Neural crest cell (in vitro differentiated cells): Measurements from ENCODE around the gene SNAP47. TPM values are rescaled to one million over a fixed set of nuclear protein-coding genes. Genes with fewer than 3 reads are reported as not detected.

Experiments used
- DNase-seq: peaks from one replicate; pipeline ENCODE4 v3.0.0; 2021; ENCODE audit warnings: low read depth, mixed read lengths, low spot score
- H3K27ac Mint-ChIP-seq: one replicate; pipeline ENCODE4 v1.8.0; 2021; ENCODE audit warnings: mild to moderate bottlenecking, mixed read lengths; ENCODE audit not compliant: unreplicated experiment
- H3K27me3 Mint-ChIP-seq: 2 replicates; pipeline ENCODE4 v1.8.0; 2021; ENCODE audit warnings: low read depth, mild to moderate bottlenecking, mixed read lengths
- H3K36me3 Mint-ChIP-seq: 2 replicates; pipeline ENCODE4 v1.8.0; 2021; ENCODE audit warnings: low read depth, mild to moderate bottlenecking, mixed read lengths
- H3K4me1 Mint-ChIP-seq: 2 replicates; pipeline ENCODE4 v1.8.0; 2021; ENCODE audit warnings: mixed read lengths
- H3K4me3 Mint-ChIP-seq: one replicate; pipeline ENCODE4 v1.8.0; 2021; ENCODE audit warnings: mild to moderate bottlenecking, mixed read lengths
- H3K9me3 Mint-ChIP-seq: 2 replicates; pipeline ENCODE4 v1.8.0; 2021; ENCODE audit warnings: mixed read lengths
- total RNA-seq: library from RNA; stranded (reverse); gene quantifications from 2 replicates; pipeline ENCODE4 v1.2.1, GENCODE V29; 2021
- TF ChIP-seq, protein P1 (sequence below): fragments of 200-600 bp; sonication (generic); conservative IDR thresholded peaks from 2 replicates; pipeline ENCODE4 v1.5.0; 2021; ENCODE audit warnings: antibody characterized with exemption, mild to moderate bottlenecking

SNAP47 gene
- total RNA-seq, 1 donor from 2014 or later = 45.3 TPM

DNA sequence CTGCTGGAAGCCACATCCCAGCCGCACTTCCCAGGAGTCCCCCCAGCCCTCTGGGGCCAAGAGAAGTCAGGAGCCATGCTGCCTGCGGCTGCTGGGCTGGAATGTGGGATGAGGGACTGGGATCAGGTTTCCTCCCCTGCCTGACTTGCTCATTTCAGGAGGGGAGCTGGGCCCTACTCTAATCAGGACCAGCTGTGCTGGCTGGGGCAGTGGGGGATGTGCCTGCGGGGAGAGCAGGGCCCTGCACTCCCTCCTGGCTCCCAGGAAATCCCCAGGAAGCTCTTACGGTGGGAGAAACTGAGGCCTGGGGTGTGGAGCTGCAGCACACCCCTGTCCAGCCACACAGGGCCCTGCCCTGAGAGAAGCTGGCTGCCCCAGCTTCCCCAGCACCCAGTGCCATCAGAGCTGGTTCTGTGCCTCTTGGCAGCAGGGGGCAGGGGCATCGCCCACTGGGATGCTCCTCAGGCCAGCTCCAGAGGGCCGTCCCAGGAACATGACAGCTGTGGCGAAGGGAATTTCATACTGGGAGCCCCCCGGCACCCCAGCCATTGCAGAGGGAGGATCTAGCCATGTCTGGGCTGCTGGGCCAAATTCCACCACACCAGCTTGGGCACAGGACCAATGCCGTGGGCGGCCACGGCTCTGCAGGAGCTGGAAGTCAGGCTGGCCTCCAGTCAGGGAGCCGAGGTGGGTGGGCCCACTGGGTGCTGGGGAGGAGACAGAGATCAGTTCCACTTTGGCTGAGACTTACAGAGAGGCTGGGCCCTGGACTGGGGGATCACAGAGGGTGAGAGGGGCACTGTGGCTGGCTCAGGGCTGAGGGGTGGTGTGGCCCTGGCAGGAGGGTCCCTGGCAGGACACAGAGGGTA lies 58.9 kb downstream of the SNAP47 start:
- TF ChIP-seq, protein P1, sequence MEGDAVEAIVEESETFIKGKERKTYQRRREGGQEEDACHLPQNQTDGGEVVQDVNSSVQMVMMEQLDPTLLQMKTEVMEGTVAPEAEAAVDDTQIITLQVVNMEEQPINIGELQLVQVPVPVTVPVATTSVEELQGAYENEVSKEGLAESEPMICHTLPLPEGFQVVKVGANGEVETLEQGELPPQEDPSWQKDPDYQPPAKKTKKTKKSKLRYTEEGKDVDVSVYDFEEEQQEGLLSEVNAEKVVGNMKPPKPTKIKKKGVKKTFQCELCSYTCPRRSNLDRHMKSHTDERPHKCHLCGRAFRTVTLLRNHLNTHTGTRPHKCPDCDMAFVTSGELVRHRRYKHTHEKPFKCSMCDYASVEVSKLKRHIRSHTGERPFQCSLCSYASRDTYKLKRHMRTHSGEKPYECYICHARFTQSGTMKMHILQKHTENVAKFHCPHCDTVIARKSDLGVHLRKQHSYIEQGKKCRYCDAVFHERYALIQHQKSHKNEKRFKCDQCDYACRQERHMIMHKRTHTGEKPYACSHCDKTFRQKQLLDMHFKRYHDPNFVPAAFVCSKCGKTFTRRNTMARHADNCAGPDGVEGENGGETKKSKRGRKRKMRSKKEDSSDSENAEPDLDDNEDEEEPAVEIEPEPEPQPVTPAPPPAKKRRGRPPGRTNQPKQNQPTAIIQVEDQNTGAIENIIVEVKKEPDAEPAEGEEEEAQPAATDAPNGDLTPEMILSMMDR = no peak
- H3K36me3 Mint-ChIP-seq = no peaks in the 10 kb centered on the region
- peaks cover 18% of the 10 kb centered on the region for H3K27me3 Mint-ChIP-seq
- DNase-seq = no peak
- no peak overlapping the region for H3K27ac Mint-ChIP-seq
- no peaks in the 10 kb centered on the region for H3K9me3 Mint-ChIP-seq
- H3K4me3 Mint-ChIP-seq = no peak overlapping the region
- H3K4me1 Mint-ChIP-seq = no peaks in the 10 kb centered on the region

DNA sequence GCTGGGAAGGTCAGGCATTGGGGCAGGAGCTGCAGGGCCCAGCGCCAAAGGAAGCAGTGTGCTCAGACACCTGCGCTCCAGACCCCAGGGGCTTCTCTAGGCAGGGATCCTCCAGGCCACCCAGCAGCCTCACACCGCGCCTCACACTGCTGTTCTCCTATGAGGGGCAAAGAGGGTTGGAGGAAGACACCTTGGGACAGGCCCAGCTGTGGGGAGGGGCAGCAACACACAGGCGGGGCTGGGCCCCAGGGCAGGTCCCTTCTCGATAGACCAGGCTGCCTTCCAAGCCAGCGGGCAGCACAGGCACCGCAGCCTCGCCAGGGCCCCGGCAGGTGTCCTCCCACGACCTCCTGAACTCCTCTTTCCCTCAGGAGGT lies 59.6 kb downstream of the SNAP47 start:
- Mint-ChIP-seq H3K4me1 (no peaks in the 10 kb centered on the region), H3K4me3 (no peak overlapping the region), H3K27me3 (peaks cover 17% of the 10 kb centered on the region), H3K9me3 (no peaks in the 10 kb centered on the region), H3K36me3 (no peaks in the 10 kb centered on the region), H3K27ac (no peak overlapping the region)
- DNase-seq = no peak
- TF ChIP-seq, protein P1 = no peak

DNA sequence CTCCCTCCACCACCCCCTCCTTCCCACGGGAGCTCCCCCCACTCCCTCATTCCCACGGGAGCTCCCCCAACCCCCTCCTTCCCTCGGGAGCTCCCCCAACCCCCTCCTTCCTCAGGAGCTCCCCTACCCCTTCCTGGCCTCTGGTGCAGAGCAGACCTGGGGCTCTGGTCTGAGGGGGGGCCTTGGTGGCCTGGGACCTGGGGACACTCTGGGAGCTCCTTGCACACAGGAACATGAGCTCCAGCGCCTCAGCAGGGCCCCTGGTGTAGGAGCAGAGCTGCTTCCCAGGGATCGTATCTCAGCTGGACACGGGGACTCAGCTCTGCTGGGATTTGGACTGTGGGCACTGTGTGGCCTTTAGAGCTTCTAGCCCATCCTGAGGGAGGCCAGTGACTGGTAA lies 60.5 kb downstream of the SNAP47 start:
- Mint-ChIP-seq H3K4me1 (no peaks in the 10 kb centered on the region), H3K36me3 (no peaks in the 10 kb centered on the region), H3K9me3 (no peaks in the 10 kb centered on the region), H3K4me3 (no peak overlapping the region), H3K27ac (no peak overlapping the region), H3K27me3 (peaks cover 17% of the 10 kb centered on the region)
- TF ChIP-seq, protein P1 = no peak
- DNase-seq = no peak

DNA sequence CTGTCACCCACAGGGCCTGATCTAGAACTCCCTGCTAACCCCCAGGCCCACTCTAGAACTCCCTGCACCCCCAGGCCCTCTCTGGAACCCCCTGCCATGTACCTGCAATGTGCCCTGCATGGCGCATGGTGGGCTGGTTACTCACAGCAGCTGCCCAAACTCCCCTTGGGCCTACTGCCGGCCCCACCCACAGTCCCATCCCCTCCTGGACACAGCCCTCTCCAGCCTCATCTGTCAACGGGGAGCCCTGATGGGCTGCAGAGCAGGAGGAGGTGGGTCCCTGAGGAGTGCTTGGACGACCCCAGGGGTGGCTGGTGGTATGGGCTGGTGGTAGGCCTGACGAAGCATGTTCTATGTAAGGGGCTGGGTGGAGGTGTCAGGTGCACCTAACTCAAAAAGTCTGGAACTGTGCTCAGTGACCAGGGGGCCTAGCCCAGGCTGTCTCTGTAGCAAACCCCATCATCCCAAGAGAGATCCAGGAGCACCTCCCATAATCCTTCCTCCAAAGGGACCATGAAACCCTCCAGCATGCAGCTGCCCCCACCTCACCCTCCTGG lies 61.2 kb downstream of the SNAP47 start:
- no peak for DNase-seq
- H3K4me1 Mint-ChIP-seq = no peaks in the 10 kb centered on the region
- no peaks in the 10 kb centered on the region for H3K9me3 Mint-ChIP-seq
- H3K27ac Mint-ChIP-seq = no peak overlapping the region
- no peaks in the 10 kb centered on the region for H3K36me3 Mint-ChIP-seq
- H3K4me3 Mint-ChIP-seq = no peak overlapping the region
- H3K27me3 Mint-ChIP-seq = peaks cover 15% of the 10 kb centered on the region
- TF ChIP-seq, protein P1 = no peak

DNA sequence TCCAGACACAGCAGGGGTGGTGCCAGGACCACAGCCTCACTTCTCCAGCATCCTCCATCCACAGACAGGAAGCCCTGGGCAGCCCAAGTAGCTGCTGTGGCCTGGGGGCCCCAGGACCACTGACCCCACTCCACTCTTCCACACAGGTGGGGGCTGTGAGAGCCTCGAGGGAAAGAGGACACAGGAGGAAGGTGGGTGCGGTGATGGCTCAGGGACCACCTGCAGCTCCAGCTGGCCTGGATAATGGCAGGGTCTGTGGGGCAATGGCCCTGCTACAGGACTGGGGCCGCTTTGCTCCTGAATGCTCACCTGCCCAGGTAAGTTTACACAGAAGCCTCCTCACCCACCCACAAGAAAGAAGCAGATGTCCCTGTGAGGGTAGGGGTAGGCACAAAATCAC lies 61.9 kb downstream of the SNAP47 start:
- no peaks in the 10 kb centered on the region for H3K9me3 Mint-ChIP-seq
- H3K4me1 Mint-ChIP-seq = no peaks in the 10 kb centered on the region
- H3K27me3 Mint-ChIP-seq = peaks cover 19% of the 10 kb centered on the region
- no peak overlapping the region for H3K4me3 Mint-ChIP-seq
- no peak for DNase-seq
- no peak overlapping the region for H3K27ac Mint-ChIP-seq
- H3K36me3 Mint-ChIP-seq = no peaks in the 10 kb centered on the region
- TF ChIP-seq, protein P1 = no peak
